ENCODE measurements around the gene ASXL1.

GRCh38 chr20:32386091-32386490 is 28.0 kb downstream of the ASXL1 start:
- TF ChIP-seq CTCF (IDR thresholded peaks at IDR 0.05) = no peak
- TF ChIP-seq POLR2AphosphoS5 (IDR thresholded peaks at IDR 0.05) = no peak
- TF ChIP-seq POLR2A (IDR thresholded peaks at IDR 0.05) = no peak

Measured in stomach (tissue), 4 donors.